ENCODE data around the gene TMEM132D. TPM values are rescaled to one million over a fixed set of nuclear protein-coding genes. Genes with fewer than 3 reads are reported as not detected.

TMEM132D gene
- polyA plus RNA-seq (1.3 and 2.0 TPM in 2 replicates), polyA minus RNA-seq (10.0 and 11.5 TPM in 2 replicates)

DNA sequence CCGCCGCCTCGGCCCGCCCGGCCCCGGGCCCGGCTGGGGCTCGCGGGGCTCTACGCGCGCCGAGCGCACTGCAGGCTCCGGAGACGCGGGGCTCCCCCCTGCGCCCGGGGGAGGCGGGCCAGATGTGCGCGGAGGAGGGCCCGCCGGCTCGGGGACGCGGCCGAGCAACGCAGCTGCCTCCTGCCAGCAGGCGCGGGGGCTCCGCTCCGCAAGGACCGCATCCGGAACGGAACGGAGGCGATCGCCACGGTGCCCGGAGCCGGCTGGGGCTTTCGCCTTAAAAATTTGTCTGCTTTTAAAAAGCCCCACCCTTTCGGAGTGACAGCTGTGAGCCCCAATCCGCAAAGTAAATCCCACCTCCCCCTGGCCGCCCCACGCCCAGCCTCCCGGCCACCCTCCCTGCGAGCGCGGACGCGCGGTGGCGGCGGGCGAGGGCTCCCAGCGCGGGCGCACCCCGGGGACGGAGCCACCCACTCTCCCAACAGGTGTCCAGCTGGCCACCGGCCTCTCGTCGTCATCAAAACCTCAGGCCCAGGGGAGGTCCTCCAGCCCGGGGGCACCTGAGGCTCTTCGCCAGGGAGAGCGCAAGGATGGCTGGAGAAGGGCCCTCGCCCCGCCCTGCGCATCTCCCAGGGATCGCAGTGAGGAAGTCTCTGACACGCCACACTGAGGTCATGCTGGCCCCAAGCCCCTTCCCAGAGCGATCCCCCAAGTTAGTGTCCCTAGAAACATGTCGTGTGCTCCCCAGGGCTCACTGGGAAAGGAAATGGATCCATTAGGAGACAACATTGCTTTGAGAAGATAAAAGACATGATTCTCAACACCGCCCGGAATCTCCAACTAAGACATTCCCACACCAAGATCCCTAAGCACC is at the start of gene TMEM132D:
TMEM132D (minus strand) TSS at position 70 of the 874 bp plus-strand sequence.
- Histone ChIP-seq H3K9me2 (ENCODE audit: insufficient read depth, low read length) (no peaks in the 10 kb centered on the region), H4K20me1 (ENCODE audit: insufficient read depth) (no peaks in the 10 kb centered on the region), H3K4me2 (ENCODE audit: low read length) (peak within 1 kb of the TSS; percentile 45), H2AFZ (ENCODE audit: low read depth, low read length) (no peak within 1 kb of the TSS), H3K79me2 (replicated peaks; ENCODE audit: insufficient read depth, low read length) (no peaks in the 10 kb centered on the region), H3K36me3 (ENCODE audit: insufficient read depth, low read length) (no peaks in the 10 kb centered on the region), H3K9me3 (ENCODE audit: low read length) (no peaks in the 10 kb centered on the region), H3K27me3 (ENCODE audit: insufficient read depth, low read depth, low read length) (peaks cover 65% of the 10 kb centered on the region), H3F3A (ENCODE audit: insufficient read depth, low read length, poor library complexity, severe bottlenecking) (no peaks in the 10 kb centered on the region), H3K4me3 (ENCODE audit: low read length) (peak within 1 kb of the TSS; percentile 70), H3K27ac (ENCODE audit: low read length) (no peak within 1 kb of the TSS), H3K9ac (ENCODE audit: low read length) (peak within 1 kb of the TSS; percentile 53)
- TF ChIP-seq EZH2 (IDR thresholded peaks at IDR 0.05; ENCODE audit: borderline replicate concordance, insufficient read depth, low read length, poor library complexity, severe bottlenecking), result no peak

DNA sequence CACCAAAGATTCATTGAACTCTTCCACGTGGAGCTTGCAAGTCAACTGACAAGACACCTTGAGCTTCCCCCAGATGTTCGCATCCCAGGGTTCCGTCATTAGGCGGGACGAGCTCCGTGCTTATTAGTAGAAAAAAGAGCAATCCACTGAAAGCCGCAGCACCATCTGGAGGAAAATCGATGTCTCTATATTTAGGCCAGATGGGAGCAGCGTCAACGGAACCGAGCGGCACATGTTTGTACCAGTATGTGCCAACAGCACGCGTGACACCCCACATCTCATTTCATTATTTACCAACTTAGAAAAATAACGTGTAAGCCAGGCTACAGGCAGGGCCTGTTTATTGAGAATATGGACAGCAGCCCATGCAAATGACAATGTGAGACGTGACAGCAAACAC is 45.8 kb upstream of the TMEM132D start:
- Histone ChIP-seq H3K9ac (ENCODE audit: low read length) (no peak overlapping the region), H3F3A (ENCODE audit: insufficient read depth, low read length, poor library complexity, severe bottlenecking) (no peaks in the 10 kb centered on the region), H3K9me2 (ENCODE audit: insufficient read depth, low read length) (no peaks in the 10 kb centered on the region), H3K4me2 (ENCODE audit: low read length) (no peak overlapping the region), H3K4me3 (ENCODE audit: low read length) (no peak overlapping the region), H3K27ac (ENCODE audit: low read length) (no peak overlapping the region), H3K27me3 (ENCODE audit: insufficient read depth, low read depth, low read length) (no peaks in the 10 kb centered on the region), H3K36me3 (ENCODE audit: insufficient read depth, low read length) (no peaks in the 10 kb centered on the region), H2AFZ (ENCODE audit: low read depth, low read length) (no peak overlapping the region), H4K20me1 (ENCODE audit: insufficient read depth) (no peaks in the 10 kb centered on the region), H3K9me3 (ENCODE audit: low read length) (no peaks in the 10 kb centered on the region), H3K79me2 (replicated peaks; ENCODE audit: insufficient read depth, low read length) (no peaks in the 10 kb centered on the region)
- no peak for TF ChIP-seq TAF1 (IDR thresholded peaks at IDR 0.05; ENCODE audit: low read depth)
- TF ChIP-seq EP300 (conservative IDR thresholded peaks at IDR 0.05; ENCODE audit: poor library complexity, severe bottlenecking), result no peak
- no peak for TF ChIP-seq EZH2 (IDR thresholded peaks at IDR 0.05; ENCODE audit: borderline replicate concordance, insufficient read depth, low read length, poor library complexity, severe bottlenecking)
- TF ChIP-seq RAD21 (conservative IDR thresholded peaks at IDR 0.05), result no peak
- no peak for TF ChIP-seq SMC3 (conservative IDR thresholded peaks at IDR 0.05; ENCODE audit: poor library complexity)
- TF ChIP-seq, protein P1, sequence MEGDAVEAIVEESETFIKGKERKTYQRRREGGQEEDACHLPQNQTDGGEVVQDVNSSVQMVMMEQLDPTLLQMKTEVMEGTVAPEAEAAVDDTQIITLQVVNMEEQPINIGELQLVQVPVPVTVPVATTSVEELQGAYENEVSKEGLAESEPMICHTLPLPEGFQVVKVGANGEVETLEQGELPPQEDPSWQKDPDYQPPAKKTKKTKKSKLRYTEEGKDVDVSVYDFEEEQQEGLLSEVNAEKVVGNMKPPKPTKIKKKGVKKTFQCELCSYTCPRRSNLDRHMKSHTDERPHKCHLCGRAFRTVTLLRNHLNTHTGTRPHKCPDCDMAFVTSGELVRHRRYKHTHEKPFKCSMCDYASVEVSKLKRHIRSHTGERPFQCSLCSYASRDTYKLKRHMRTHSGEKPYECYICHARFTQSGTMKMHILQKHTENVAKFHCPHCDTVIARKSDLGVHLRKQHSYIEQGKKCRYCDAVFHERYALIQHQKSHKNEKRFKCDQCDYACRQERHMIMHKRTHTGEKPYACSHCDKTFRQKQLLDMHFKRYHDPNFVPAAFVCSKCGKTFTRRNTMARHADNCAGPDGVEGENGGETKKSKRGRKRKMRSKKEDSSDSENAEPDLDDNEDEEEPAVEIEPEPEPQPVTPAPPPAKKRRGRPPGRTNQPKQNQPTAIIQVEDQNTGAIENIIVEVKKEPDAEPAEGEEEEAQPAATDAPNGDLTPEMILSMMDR (IDR thresholded peaks at IDR 0.05; ENCODE audit: poor library complexity, severe bottlenecking), result no peak
- TF ChIP-seq POLR2AphosphoS5 (IDR thresholded peaks at IDR 0.05), result no peak
- TF ChIP-seq, protein P2, sequence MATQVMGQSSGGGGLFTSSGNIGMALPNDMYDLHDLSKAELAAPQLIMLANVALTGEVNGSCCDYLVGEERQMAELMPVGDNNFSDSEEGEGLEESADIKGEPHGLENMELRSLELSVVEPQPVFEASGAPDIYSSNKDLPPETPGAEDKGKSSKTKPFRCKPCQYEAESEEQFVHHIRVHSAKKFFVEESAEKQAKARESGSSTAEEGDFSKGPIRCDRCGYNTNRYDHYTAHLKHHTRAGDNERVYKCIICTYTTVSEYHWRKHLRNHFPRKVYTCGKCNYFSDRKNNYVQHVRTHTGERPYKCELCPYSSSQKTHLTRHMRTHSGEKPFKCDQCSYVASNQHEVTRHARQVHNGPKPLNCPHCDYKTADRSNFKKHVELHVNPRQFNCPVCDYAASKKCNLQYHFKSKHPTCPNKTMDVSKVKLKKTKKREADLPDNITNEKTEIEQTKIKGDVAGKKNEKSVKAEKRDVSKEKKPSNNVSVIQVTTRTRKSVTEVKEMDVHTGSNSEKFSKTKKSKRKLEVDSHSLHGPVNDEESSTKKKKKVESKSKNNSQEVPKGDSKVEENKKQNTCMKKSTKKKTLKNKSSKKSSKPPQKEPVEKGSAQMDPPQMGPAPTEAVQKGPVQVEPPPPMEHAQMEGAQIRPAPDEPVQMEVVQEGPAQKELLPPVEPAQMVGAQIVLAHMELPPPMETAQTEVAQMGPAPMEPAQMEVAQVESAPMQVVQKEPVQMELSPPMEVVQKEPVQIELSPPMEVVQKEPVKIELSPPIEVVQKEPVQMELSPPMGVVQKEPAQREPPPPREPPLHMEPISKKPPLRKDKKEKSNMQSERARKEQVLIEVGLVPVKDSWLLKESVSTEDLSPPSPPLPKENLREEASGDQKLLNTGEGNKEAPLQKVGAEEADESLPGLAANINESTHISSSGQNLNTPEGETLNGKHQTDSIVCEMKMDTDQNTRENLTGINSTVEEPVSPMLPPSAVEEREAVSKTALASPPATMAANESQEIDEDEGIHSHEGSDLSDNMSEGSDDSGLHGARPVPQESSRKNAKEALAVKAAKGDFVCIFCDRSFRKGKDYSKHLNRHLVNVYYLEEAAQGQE (IDR thresholded peaks at IDR 0.05; ENCODE audit: borderline replicate concordance), result no peak

Measured in neural cell (in vitro differentiated cells).